Measurements from ENCODE around the gene RABGEF1. TPM values are rescaled to one million over a fixed set of nuclear protein-coding genes. Genes with fewer than 3 reads are reported as not detected.
"Not testable (repeated sequence)": the region's sequence is repeated elsewhere in the genome, so short reads cannot be mapped to it uniquely, and the experiment has no call there.

RABGEF1 gene
- polyA plus RNA-seq, 3 donors = 13.6 to 17.3 (median 17.1) TPM

- Mint-ChIP-seq H3K27ac (peak overlapping the region; percentile 97 to 99 (median 98)), H3K27me3 (ENCODE audit: low read depth in 3 of 3) (peaks cover 0 to 2% (median 2%) of the 10 kb centered on the region in 3 donors), H3K36me3 (peaks cover 8 to 44% of the 10 kb centered on the region in 2 donors), H3K4me1 (peaks cover 26% of the 10 kb centered on the region), H3K9me3 (peaks cover 0 to 2% (median 0%) of the 10 kb centered on the region in 7 donors), H3K4me3 (peak overlapping the region; percentile 91 to 95)
- Histone ChIP-seq H3K4me2 (replicated peaks; ENCODE audit: extremely low read depth, low read length, poor library complexity, severe bottlenecking) (peak overlapping the region; percentile 89), H3K36me3 (replicated peaks in 1 of 2; ENCODE audit: control insufficient read depth in 1 of 2, insufficient read depth in 2 of 2, low read length in 2 of 2) (no peaks in the 10 kb centered on the region), H3K4me3 (replicated peaks in 1 of 3; ENCODE audit: low read depth in 2 of 3, low read length in 3 of 3) (peak overlapping the region; percentile 77 to 97 (median 79)), H2AFZ (ENCODE audit: insufficient read depth, low read depth, low read length, poor library complexity, severe bottlenecking) (no peak overlapping the region), H3K27me3 (ENCODE audit: control insufficient read depth in 2 of 2, insufficient read depth in 2 of 2, low read length in 2 of 2) (no peaks in the 10 kb centered on the region), H3K27ac (ENCODE audit: low read depth in 1 of 2, low read length in 2 of 2) (peak overlapping the region; percentile 97 to 99), H3K4me1 (ENCODE audit: control insufficient read depth in 1 of 2, insufficient read depth in 2 of 2, low read length in 2 of 2) (peaks cover 14 to 24% of the 10 kb centered on the region in 2 donors), H3K9me3 (replicated peaks in 1 of 2; ENCODE audit: control insufficient read depth in 1 of 2, insufficient read depth in 1 of 2, low read length in 2 of 2) (peaks cover 0 to under 1% of the 10 kb centered on the region in 2 donors), H3K79me2 (ENCODE audit: insufficient read depth, low read length) (peaks cover 75% of the 10 kb centered on the region), H3K9ac (ENCODE audit: insufficient read depth, low read length, poor library complexity, severe bottlenecking) (peak overlapping the region; percentile 98), H4K20me1 (ENCODE audit: insufficient read depth, low read length) (peaks cover 49% of the 10 kb centered on the region)
- no peak for TF ChIP-seq CTCF (IDR thresholded peaks at IDR 0.05)
- intact Hi-C loops (cut with micrococcal nuclease) = loop anchor here in 1 of 2 donors (2.0 to 5.0 kb wide), 2 partner anchors 17 to 101 kb away; no protein-coding TSS in a partner anchor
- WGBS (ENCODE audit: insufficient coverage) = 90% methylated on average over 11 of the region's 17 CpGs
- DNase-seq = no peak
Observed at GRCh38 chr7:66741710-66742049, 1.1 kb downstream of the RABGEF1 start.

- H3K36me3 ChIP-seq (replicated peaks in 1 of 2; ENCODE audit: control insufficient read depth in 1 of 2, insufficient read depth in 2 of 2, low read length in 2 of 2); H3K27me3 ChIP-seq (ENCODE audit: control insufficient read depth in 2 of 2, insufficient read depth in 2 of 2, low read length in 2 of 2); H3K9ac ChIP-seq (ENCODE audit: insufficient read depth, low read length, poor library complexity, severe bottlenecking); H3K4me2 ChIP-seq (replicated peaks; ENCODE audit: extremely low read depth, low read length, poor library complexity, severe bottlenecking); H3K9me3 ChIP-seq (replicated peaks in 1 of 2; ENCODE audit: control insufficient read depth in 1 of 2, insufficient read depth in 1 of 2, low read length in 2 of 2); DNase-seq; H3K9me3 Mint-ChIP-seq; H3K27ac ChIP-seq (ENCODE audit: low read depth in 1 of 2, low read length in 2 of 2); H2AFZ ChIP-seq (ENCODE audit: insufficient read depth, low read depth, low read length, poor library complexity, severe bottlenecking); H3K27me3 Mint-ChIP-seq (ENCODE audit: low read depth in 3 of 3): not testable (repeated sequence)
- Histone ChIP-seq H4K20me1 (ENCODE audit: insufficient read depth, low read length) (peaks cover 55% of the 10 kb centered on the region), H3K4me3 (replicated peaks in 1 of 3; ENCODE audit: low read depth in 2 of 3, low read length in 3 of 3) (peak overlapping the region in 1 of 3 experiments; percentile 17), H3K79me2 (ENCODE audit: insufficient read depth, low read length) (peaks cover 75% of the 10 kb centered on the region), H3K4me1 (ENCODE audit: control insufficient read depth in 1 of 2, insufficient read depth in 2 of 2, low read length in 2 of 2) (peaks cover 14 to 24% of the 10 kb centered on the region in 2 donors)
- H3K27ac Mint-ChIP-seq = peak overlapping the region in 5 of 7 donors; percentile 24 to 98 (median 90)
- peaks cover 8 to 40% of the 10 kb centered on the region in 2 donors for H3K36me3 Mint-ChIP-seq
- peak overlapping the region; percentile 15 to 47 for H3K4me3 Mint-ChIP-seq
- intact Hi-C loops (cut with micrococcal nuclease) = loop anchor here in 1 of 2 donors (5.0 kb wide), 1 partner anchor 100 kb away; no protein-coding TSS in a partner anchor
- 100% methylated on average over 2 of the region's 4 CpGs for WGBS (ENCODE audit: insufficient coverage)
- H3K4me1 Mint-ChIP-seq = peaks cover 23% of the 10 kb centered on the region
Observed at GRCh38 chr7:66742298-66742697, 1.8 kb downstream of the RABGEF1 start.
